ENCODE measurements around the gene RXRA.
A peak's percentile ranks its signal among the peaks of the same experiment; 100 is the strongest.

RXRA gene

DNA sequence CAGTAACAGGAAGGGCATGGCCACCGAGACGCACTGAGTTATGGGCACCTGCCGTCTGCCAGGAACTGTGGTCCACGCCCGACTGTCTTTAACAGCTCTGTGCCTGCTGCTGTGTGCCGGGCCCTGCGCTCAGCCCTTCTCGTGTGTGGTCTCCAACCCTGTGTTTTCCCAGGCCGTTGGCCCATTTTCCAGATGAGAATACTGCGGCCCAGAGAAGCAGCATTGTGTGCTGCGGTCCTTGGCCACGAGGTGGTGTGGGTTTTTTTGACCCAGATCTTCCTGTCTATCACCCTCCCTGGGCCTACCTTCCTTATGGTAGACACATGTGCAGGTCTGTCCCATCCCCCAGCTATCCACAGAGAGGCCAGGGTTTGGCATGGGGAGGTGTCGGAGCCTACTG lies 47.0 kb downstream of the RXRA start:
- H3K23ac ChIP-seq (ENCODE audit: low read length): no peak overlapping the region
- H4K91ac ChIP-seq (ENCODE audit: low read depth, low read length): no peak overlapping the region
- no peak overlapping the region for H3K27ac ChIP-seq (ENCODE audit: low read depth, low read length)
- H3K4me2 ChIP-seq (ENCODE audit: low read length): no peak overlapping the region
- H4K8ac ChIP-seq (ENCODE audit: low read depth, low read length): no peak overlapping the region
- peak; percentile 47 to 69 for DNase-seq
- H4K12ac ChIP-seq (ENCODE audit: low read depth, low read length): no peak overlapping the region
- no peak overlapping the region for H2BK5ac ChIP-seq (ENCODE audit: low read depth, low read length, poor library complexity)
- H2BK120ac ChIP-seq (ENCODE audit: insufficient read depth, low read length, poor library complexity): no peak overlapping the region
- H3K4ac ChIP-seq (ENCODE audit: low read depth, low read length): peak overlapping the region; percentile 63
- peaks cover 2% of the 10 kb centered on the region for H3K9me3 ChIP-seq (ENCODE audit: insufficient read depth, low read depth, low read length)
- no peaks in the 10 kb centered on the region for H3K36me3 ChIP-seq (ENCODE audit: control insufficient read depth in 1 of 2, insufficient read depth in 2 of 2, low read length in 2 of 2)
- H3K9ac ChIP-seq (ENCODE audit: low read length): no peak overlapping the region
- no peak overlapping the region for H3K4me3 ChIP-seq (ENCODE audit: low read depth, low read length)
- no peak overlapping the region for H2BK12ac ChIP-seq (ENCODE audit: low read length)
- H3K79me1 ChIP-seq (ENCODE audit: low read length): no peaks in the 10 kb centered on the region
- peaks cover 22 to 25% of the 10 kb centered on the region in 2 experiments for H3K4me1 ChIP-seq (ENCODE audit: control insufficient read depth in 1 of 2, insufficient read depth in 2 of 2, low read length in 2 of 2)
- peak overlapping the region; percentile 1 for H3K18ac ChIP-seq (ENCODE audit: low read length)
- H2AFZ ChIP-seq (ENCODE audit: insufficient read depth, low read length, poor library complexity): no peak overlapping the region
- no peaks in the 10 kb centered on the region for H3K27me3 ChIP-seq (ENCODE audit: insufficient read depth, low read length)
- no peak overlapping the region for H3K14ac ChIP-seq (ENCODE audit: low read length)
- peaks cover 19% of the 10 kb centered on the region for H3K79me2 ChIP-seq (ENCODE audit: control insufficient read depth, insufficient read depth, low read length, poor library complexity)
- no peak overlapping the region for H2AK5ac ChIP-seq (ENCODE audit: low read length)
- WGBS (ENCODE audit: extremely low coverage, insufficient coverage, insufficient read length): no CpG with 5 or more reads among the region's 13 CpGs

- no peaks in the 10 kb centered on the region for H3K79me1 ChIP-seq (ENCODE audit: low read length)
- no peak overlapping the region for H3K4me2 ChIP-seq (ENCODE audit: low read length)
- H3K9me3 ChIP-seq (ENCODE audit: insufficient read depth, low read depth, low read length): peaks cover 2% of the 10 kb centered on the region
- no peak overlapping the region for H3K4me3 ChIP-seq (ENCODE audit: low read depth, low read length)
- no peak overlapping the region for H4K12ac ChIP-seq (ENCODE audit: low read depth, low read length)
- DNase-seq: no peak
- no peak overlapping the region for H4K91ac ChIP-seq (ENCODE audit: low read depth, low read length)
- WGBS (ENCODE audit: extremely low coverage, insufficient coverage, insufficient read length): no CpG with 5 or more reads among the region's 17 CpGs
- H3K27ac ChIP-seq (ENCODE audit: low read depth, low read length): no peak overlapping the region
- H3K9ac ChIP-seq (ENCODE audit: low read length): no peak overlapping the region
- peaks cover 22% of the 10 kb centered on the region for H3K79me2 ChIP-seq (ENCODE audit: control insufficient read depth, insufficient read depth, low read length, poor library complexity)
- no peaks in the 10 kb centered on the region for H3K36me3 ChIP-seq (ENCODE audit: control insufficient read depth in 1 of 2, insufficient read depth in 2 of 2, low read length in 2 of 2)
- H2AFZ ChIP-seq (ENCODE audit: insufficient read depth, low read length, poor library complexity): no peak overlapping the region
- H3K4me1 ChIP-seq (ENCODE audit: control insufficient read depth in 1 of 2, insufficient read depth in 2 of 2, low read length in 2 of 2): peaks cover 19 to 20% of the 10 kb centered on the region in 2 experiments
- peak overlapping the region; percentile 42 for H3K4ac ChIP-seq (ENCODE audit: low read depth, low read length)
- no peak overlapping the region for H2AK5ac ChIP-seq (ENCODE audit: low read length)
- no peak overlapping the region for H4K8ac ChIP-seq (ENCODE audit: low read depth, low read length)
- H2BK5ac ChIP-seq (ENCODE audit: low read depth, low read length, poor library complexity): no peak overlapping the region
- H3K18ac ChIP-seq (ENCODE audit: low read length): peak overlapping the region; percentile 20
- no peaks in the 10 kb centered on the region for H3K27me3 ChIP-seq (ENCODE audit: insufficient read depth, low read length)
- no peak overlapping the region for H3K23ac ChIP-seq (ENCODE audit: low read length)
- H3K14ac ChIP-seq (ENCODE audit: low read length): no peak overlapping the region
- H2BK120ac ChIP-seq (ENCODE audit: insufficient read depth, low read length, poor library complexity): no peak overlapping the region
- no peak overlapping the region for H2BK12ac ChIP-seq (ENCODE audit: low read length)
Observed at GRCh38 chr9:134373953-134374300, 47.7 kb downstream of the RXRA start.

- no peaks in the 10 kb centered on the region for H3K79me1 ChIP-seq (ENCODE audit: low read length)
- no peak overlapping the region for H4K91ac ChIP-seq (ENCODE audit: low read depth, low read length)
- H2BK12ac ChIP-seq (ENCODE audit: low read length): no peak overlapping the region
- H3K23ac ChIP-seq (ENCODE audit: low read length): no peak overlapping the region
- H3K14ac ChIP-seq (ENCODE audit: low read length): no peak overlapping the region
- H4K12ac ChIP-seq (ENCODE audit: low read depth, low read length): no peak overlapping the region
- H3K4me2 ChIP-seq (ENCODE audit: low read length): no peak overlapping the region
- H2AK5ac ChIP-seq (ENCODE audit: low read length): no peak overlapping the region
- H3K36me3 ChIP-seq (ENCODE audit: control insufficient read depth in 1 of 2, insufficient read depth in 2 of 2, low read length in 2 of 2): no peaks in the 10 kb centered on the region
- no peak overlapping the region for H3K4me3 ChIP-seq (ENCODE audit: low read depth, low read length)
- H3K18ac ChIP-seq (ENCODE audit: low read length): peak overlapping the region; percentile 20
- WGBS (ENCODE audit: extremely low coverage, insufficient coverage, insufficient read length): no CpG with 5 or more reads among the region's 21 CpGs
- H3K27ac ChIP-seq (ENCODE audit: low read depth, low read length): no peak overlapping the region
- peak in 1 of 2 donors; percentile 40 for DNase-seq
- no peak overlapping the region for H3K9ac ChIP-seq (ENCODE audit: low read length)
- H4K8ac ChIP-seq (ENCODE audit: low read depth, low read length): no peak overlapping the region
- peak overlapping the region; percentile 42 for H3K4ac ChIP-seq (ENCODE audit: low read depth, low read length)
- H2BK120ac ChIP-seq (ENCODE audit: insufficient read depth, low read length, poor library complexity): no peak overlapping the region
- H2BK5ac ChIP-seq (ENCODE audit: low read depth, low read length, poor library complexity): no peak overlapping the region
- no peak overlapping the region for H2AFZ ChIP-seq (ENCODE audit: insufficient read depth, low read length, poor library complexity)
- H3K27me3 ChIP-seq (ENCODE audit: insufficient read depth, low read length): no peaks in the 10 kb centered on the region
- peaks cover 2% of the 10 kb centered on the region for H3K9me3 ChIP-seq (ENCODE audit: insufficient read depth, low read depth, low read length)
- H3K4me1 ChIP-seq (ENCODE audit: control insufficient read depth in 1 of 2, insufficient read depth in 2 of 2, low read length in 2 of 2): peaks cover 18 to 20% of the 10 kb centered on the region in 2 experiments
- H3K79me2 ChIP-seq (ENCODE audit: control insufficient read depth, insufficient read depth, low read length, poor library complexity): peaks cover 22% of the 10 kb centered on the region
Observed at GRCh38 chr9:134374301-134375010, 48.2 kb downstream of the RXRA start.

- no CpG with 5 or more reads among the region's 6 CpGs for WGBS (ENCODE audit: extremely low coverage, insufficient coverage, insufficient read length)
Observed at GRCh38 chr9:134375011-134375390, 48.7 kb downstream of the RXRA start.

More at GRCh38 chr9:134375011-134375390, 48.7 kb downstream of the RXRA start:
- Histone ChIP-seq H2AK5ac (ENCODE audit: low read length) (no peak overlapping the region), H2BK5ac (ENCODE audit: low read depth, low read length, poor library complexity) (no peak overlapping the region), H3K9me3 (ENCODE audit: insufficient read depth, low read depth, low read length) (peaks cover 2% of the 10 kb centered on the region), H4K91ac (ENCODE audit: low read depth, low read length) (no peak overlapping the region), H3K79me2 (ENCODE audit: control insufficient read depth, insufficient read depth, low read length, poor library complexity) (peaks cover 18% of the 10 kb centered on the region), H2BK12ac (ENCODE audit: low read length) (no peak overlapping the region), H3K4me1 (ENCODE audit: control insufficient read depth in 1 of 2, insufficient read depth in 2 of 2, low read length in 2 of 2) (peaks cover 14 to 16% of the 10 kb centered on the region in 2 experiments), H2AFZ (ENCODE audit: insufficient read depth, low read length, poor library complexity) (no peak overlapping the region), H4K12ac (ENCODE audit: low read depth, low read length) (no peak overlapping the region), H3K4me2 (ENCODE audit: low read length) (no peak overlapping the region), H3K9ac (ENCODE audit: low read length) (no peak overlapping the region), H3K23ac (ENCODE audit: low read length) (no peak overlapping the region), H3K4me3 (ENCODE audit: low read depth, low read length) (no peak overlapping the region), H3K27me3 (ENCODE audit: insufficient read depth, low read length) (no peaks in the 10 kb centered on the region), H2BK120ac (ENCODE audit: insufficient read depth, low read length, poor library complexity) (no peak overlapping the region), H4K8ac (ENCODE audit: low read depth, low read length) (no peak overlapping the region), H3K27ac (ENCODE audit: low read depth, low read length) (no peak overlapping the region), H3K79me1 (ENCODE audit: low read length) (no peaks in the 10 kb centered on the region), H3K14ac (ENCODE audit: low read length) (no peak overlapping the region), H3K36me3 (ENCODE audit: control insufficient read depth in 1 of 2, insufficient read depth in 2 of 2, low read length in 2 of 2) (no peaks in the 10 kb centered on the region), H3K4ac (ENCODE audit: low read depth, low read length) (no peak overlapping the region), H3K18ac (ENCODE audit: low read length) (no peak overlapping the region)
- peak; percentile 58 to 66 for DNase-seq

All from trophoblast cell (in vitro differentiated cells and primary cell).